ENCODE data around the gene B3GNT7.

DNA sequence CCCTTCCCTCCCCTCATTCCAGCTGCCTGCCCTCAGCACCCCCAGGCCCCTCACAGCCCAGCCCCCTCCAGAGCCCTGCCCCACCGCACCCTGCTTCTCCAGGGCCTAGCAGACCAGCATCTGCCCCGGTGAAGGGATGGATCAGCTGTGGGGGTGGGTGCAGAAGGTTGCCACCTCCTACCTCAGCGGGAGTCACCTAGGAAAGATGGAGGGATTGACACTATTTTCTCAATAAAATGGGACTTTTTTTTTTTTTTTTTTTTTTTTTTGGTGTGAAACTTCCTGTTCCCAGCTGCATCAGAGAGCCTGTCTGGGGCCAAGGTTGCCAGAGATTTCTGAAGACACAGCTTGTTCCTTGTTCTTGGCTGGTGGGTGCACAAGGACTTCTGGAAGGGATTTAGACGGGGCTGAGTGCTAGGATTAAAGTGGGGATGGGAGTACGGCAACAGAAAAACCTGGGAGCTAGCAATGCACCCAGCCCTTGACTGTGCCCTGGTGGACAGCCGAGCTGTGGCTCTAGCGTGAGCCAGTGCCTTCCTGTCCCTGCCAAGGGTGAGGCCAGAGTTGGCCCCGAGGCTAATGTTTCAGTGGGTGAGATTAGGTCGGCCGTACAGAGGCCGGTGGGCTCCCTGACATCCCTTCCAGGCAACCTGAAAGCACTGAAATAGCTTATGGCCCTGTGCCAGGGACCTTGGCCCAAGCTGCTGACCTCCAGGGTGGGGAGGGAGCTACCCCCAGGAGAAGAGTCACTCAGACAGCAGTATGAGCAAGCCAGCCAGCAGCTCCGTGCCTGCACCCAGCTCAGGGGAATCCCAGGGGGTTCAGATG, 4.6 kb downstream of the B3GNT7 start:
- TF ChIP-seq CTCF (conservative IDR thresholded peaks at IDR 0.05) (no peak), ZFX (IDR thresholded peaks at IDR 0.05) (no peak)
